Panc1 (cell line): ENCODE measurements around the gene REX1BD. TPM values are rescaled to one million over a fixed set of nuclear protein-coding genes. Genes with fewer than 3 reads are reported as not detected.

Experiments used
- ATAC-seq: fragments of 200-7000 bp; cut with Tn5 transposase; 2 replicates; pipeline ENCODE4 v1.9.1; 2020; ENCODE audit warnings: mild to moderate bottlenecking, moderate library complexity
- BruUV-seq: library from RNA; stranded (reverse); fragments of 400-500 nt; replicated peaks from 2 replicates; lab custom pipeline; 2021; lab: Mats Ljungman, UMichigan
- CTCF ChIA-PET: fragments of 300-600 bp; sonication (Branson Sonifier 250); formaldehyde crosslinking; loops from one replicate; lab custom pipeline; 2022; ENCODE audit warnings: antibody characterized with exemption; lab: Charles Lee
- POLR2A ChIA-PET: fragments of 300-600 bp; sonication (Branson Sonifier 250); formaldehyde crosslinking; loops from one replicate; lab custom pipeline; 2022; ENCODE audit warnings: antibody characterized with exemption; lab: Charles Lee
- DNase-seq: peaks from one replicate; pipeline ENCODE4 v3.0.0-alpha.2; 2010; ENCODE audit warnings: low read depth, low spot score
- H3K27ac ChIP-seq: 2 replicates; pipeline ENCODE4 v1.5.1; 2011; ENCODE audit warnings: mild to moderate bottlenecking, low read length, inconsistent platforms
- H3K27me3 ChIP-seq: fragments of 200-500 bp; sonication (Bioruptor generic); 2 replicates; pipeline ENCODE4 v1.6.0; 2014; ENCODE audit warnings: low read length, inconsistent platforms; ENCODE audit not compliant: control insufficient read depth, insufficient read depth
- H3K36me3 ChIP-seq: fragments of 200-500 bp; sonication (Bioruptor generic); 2 replicates; pipeline ENCODE4 v1.5.1; 2014; ENCODE audit warnings: inconsistent platforms, mild to moderate bottlenecking, low read length, moderate library complexity; ENCODE audit not compliant: control insufficient read depth, insufficient read depth
- H3K4me1 ChIP-seq: 2 replicates; pipeline ENCODE4 v1.5.1; 2011; ENCODE audit warnings: inconsistent platforms, mild to moderate bottlenecking, low read length, moderate library complexity; ENCODE audit not compliant: control insufficient read depth, insufficient read depth
- H3K4me3 ChIP-seq, 2 experiments: 2 replicates each; pipeline ENCODE4 v1.5.1; 2011 to 2012; ENCODE audit warnings: low read depth in 2 of 2, low read length in 2 of 2, mild to moderate bottlenecking in 2 of 2, inconsistent platforms in 1 of 2, moderate library complexity in 1 of 2
- H3K9me3 ChIP-seq: fragments of 200-500 bp; sonication (Bioruptor generic); 2 replicates; pipeline ENCODE4 v1.5.1; 2014; ENCODE audit warnings: low read depth, mild to moderate bottlenecking, inconsistent platforms, low read length, moderate library complexity; ENCODE audit not compliant: control insufficient read depth, insufficient read depth
- POLR2AphosphoS5 ChIP-seq: IDR thresholded peaks from 2 replicates; pipeline ENCODE4 v1.6.1; 2012; ENCODE audit warnings: mild to moderate bottlenecking, low read depth, low read length, moderate library complexity
- SIN3A ChIP-seq: IDR thresholded peaks from 2 replicates; pipeline ENCODE4 v1.6.1; 2012; ENCODE audit warnings: low read depth, mild to moderate bottlenecking, low read length, moderate library complexity, borderline replicate concordance; ENCODE audit not compliant: insufficient read depth
- TCF7L2 ChIP-seq: IDR thresholded peaks from 2 replicates; pipeline ENCODE4 v1.6.1; 2011; ENCODE audit warnings: mild to moderate bottlenecking, low read depth, low read length, inconsistent platforms
- in situ Hi-C: cut with HindIII; loops from 2 replicates; pipeline ENCODE4 v1.10.0; 2016; ENCODE audit warnings: low sequenced_read_pairs, low pct_unique_long_range_greater_than_20kb
- intact Hi-C: fragments of 100-400 bp; cut with micrococcal nuclease; formaldehyde crosslinking; loops from one replicate; pipeline ENCODE4 v1.10.0; 2022; ENCODE audit not compliant: unreplicated experiment
- total RNA-seq: library from RNA; stranded (reverse); gene quantifications from one replicate; pipeline ENCODE4 v1.2.1, GENCODE V29; 2021; ENCODE audit not compliant: unreplicated experiment
- TF ChIP-seq, protein P1 (sequence below): fragments of 450-650 bp; IDR thresholded peaks from 2 replicates; pipeline ENCODE4 v1.5.1; 2017; ENCODE audit warnings: mild to moderate bottlenecking
- TF ChIP-seq, protein P2 (sequence below), 2 experiments: IDR thresholded peaks; 2 replicates each; pipeline ENCODE4 v1.6.1; 2011 to 2012; ENCODE audit warnings: low read depth in 2 of 2, control low read depth in 1 of 2, low read length in 1 of 2, mild to moderate bottlenecking in 1 of 2, moderate library complexity in 1 of 2; ENCODE audit not compliant: insufficient read depth in 1 of 2

REX1BD gene
- total RNA-seq, 1 experiment from 2014 or later, result 32.0 TPM

DNA sequence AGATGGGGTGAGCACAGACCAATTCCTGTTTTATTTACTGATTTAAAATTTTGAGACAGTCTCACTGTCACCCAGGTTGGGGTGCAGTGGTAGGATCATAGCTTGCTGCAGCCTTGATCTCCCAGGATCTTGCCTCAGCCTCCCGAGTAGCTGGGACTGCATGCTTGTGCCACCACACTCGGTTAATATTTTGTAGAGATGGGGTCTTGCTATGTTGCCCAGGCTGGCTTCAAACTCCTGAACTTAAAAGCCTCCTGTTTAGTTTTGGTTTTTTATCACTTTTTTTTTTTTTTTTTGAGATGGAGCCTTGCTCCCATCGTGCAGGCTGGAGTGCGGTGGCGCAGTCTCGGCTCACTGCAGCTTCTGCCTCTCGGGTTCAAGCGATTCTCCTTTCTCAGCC lies 12.2 kb upstream of the REX1BD start:
- no peaks in the 10 kb centered on the region for H3K36me3 ChIP-seq
- no peak overlapping the region for H3K27ac ChIP-seq
- intact Hi-C loops (no loop called here), in situ Hi-C loops (no loop called here)
- no peak for TF ChIP-seq SIN3A
- no peak for TF ChIP-seq POLR2AphosphoS5
- TF ChIP-seq, protein P1, sequence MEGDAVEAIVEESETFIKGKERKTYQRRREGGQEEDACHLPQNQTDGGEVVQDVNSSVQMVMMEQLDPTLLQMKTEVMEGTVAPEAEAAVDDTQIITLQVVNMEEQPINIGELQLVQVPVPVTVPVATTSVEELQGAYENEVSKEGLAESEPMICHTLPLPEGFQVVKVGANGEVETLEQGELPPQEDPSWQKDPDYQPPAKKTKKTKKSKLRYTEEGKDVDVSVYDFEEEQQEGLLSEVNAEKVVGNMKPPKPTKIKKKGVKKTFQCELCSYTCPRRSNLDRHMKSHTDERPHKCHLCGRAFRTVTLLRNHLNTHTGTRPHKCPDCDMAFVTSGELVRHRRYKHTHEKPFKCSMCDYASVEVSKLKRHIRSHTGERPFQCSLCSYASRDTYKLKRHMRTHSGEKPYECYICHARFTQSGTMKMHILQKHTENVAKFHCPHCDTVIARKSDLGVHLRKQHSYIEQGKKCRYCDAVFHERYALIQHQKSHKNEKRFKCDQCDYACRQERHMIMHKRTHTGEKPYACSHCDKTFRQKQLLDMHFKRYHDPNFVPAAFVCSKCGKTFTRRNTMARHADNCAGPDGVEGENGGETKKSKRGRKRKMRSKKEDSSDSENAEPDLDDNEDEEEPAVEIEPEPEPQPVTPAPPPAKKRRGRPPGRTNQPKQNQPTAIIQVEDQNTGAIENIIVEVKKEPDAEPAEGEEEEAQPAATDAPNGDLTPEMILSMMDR, result no peak
- TF ChIP-seq, protein P2, sequence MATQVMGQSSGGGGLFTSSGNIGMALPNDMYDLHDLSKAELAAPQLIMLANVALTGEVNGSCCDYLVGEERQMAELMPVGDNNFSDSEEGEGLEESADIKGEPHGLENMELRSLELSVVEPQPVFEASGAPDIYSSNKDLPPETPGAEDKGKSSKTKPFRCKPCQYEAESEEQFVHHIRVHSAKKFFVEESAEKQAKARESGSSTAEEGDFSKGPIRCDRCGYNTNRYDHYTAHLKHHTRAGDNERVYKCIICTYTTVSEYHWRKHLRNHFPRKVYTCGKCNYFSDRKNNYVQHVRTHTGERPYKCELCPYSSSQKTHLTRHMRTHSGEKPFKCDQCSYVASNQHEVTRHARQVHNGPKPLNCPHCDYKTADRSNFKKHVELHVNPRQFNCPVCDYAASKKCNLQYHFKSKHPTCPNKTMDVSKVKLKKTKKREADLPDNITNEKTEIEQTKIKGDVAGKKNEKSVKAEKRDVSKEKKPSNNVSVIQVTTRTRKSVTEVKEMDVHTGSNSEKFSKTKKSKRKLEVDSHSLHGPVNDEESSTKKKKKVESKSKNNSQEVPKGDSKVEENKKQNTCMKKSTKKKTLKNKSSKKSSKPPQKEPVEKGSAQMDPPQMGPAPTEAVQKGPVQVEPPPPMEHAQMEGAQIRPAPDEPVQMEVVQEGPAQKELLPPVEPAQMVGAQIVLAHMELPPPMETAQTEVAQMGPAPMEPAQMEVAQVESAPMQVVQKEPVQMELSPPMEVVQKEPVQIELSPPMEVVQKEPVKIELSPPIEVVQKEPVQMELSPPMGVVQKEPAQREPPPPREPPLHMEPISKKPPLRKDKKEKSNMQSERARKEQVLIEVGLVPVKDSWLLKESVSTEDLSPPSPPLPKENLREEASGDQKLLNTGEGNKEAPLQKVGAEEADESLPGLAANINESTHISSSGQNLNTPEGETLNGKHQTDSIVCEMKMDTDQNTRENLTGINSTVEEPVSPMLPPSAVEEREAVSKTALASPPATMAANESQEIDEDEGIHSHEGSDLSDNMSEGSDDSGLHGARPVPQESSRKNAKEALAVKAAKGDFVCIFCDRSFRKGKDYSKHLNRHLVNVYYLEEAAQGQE (IDR thresholded peaks at IDR 0.05; ENCODE audit: insufficient read depth in 1 of 2, low read depth in 2 of 2, low read length in 1 of 2), result no peak
- no peak for TF ChIP-seq TCF7L2
- H3K4me1 ChIP-seq, result peaks cover 7% of the 10 kb centered on the region
- ChIA-PET CTCF (no interaction called here), POLR2A (interaction anchor here (0.7 kb wide), 1 partner anchor 118 kb away, joined by 11 read pairs; no protein-coding TSS in a partner anchor)
- H3K27me3 ChIP-seq, result no peaks in the 10 kb centered on the region
- no TSS peak for BruUV-seq
- no peak overlapping the region for H3K4me3 ChIP-seq
- H3K9me3 ChIP-seq, result no peaks in the 10 kb centered on the region
- no peak for DNase-seq
- ATAC-seq, result no peak

DNA sequence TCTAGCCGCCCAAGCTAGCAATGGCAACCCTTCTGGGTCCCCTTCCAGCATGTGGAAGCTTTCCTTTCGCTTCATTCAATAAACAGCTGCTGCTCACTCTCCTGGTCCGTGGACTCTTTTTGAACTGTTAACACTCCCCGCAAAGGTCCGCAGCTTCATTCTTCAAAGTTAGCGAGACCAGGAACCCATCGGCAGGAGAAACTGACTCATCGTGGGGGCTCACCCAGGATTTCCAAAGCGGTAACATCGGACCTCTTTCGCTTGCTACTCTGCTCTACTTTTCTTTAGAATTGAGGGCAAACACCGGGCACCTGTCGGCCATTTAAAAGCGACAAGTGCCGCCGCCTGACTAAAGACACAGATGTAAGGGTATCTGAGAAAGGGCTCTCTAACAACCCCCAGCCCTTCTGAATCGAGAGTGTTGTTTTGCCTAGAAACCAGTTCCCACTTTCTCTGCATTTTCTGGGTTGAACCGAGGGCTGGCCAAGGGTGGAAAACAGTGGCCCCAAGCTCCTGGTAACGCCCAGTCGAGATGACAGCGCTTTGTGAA lies 11.2 kb upstream of the REX1BD start:
- CTCF ChIA-PET, result no interaction called here
- ATAC-seq, result no peak
- no peaks in the 10 kb centered on the region for H3K9me3 ChIP-seq
- TF ChIP-seq SIN3A (no peak), POLR2AphosphoS5 (no peak), TCF7L2 (no peak)
- TF ChIP-seq, protein P1, result no peak
- TF ChIP-seq, protein P2 (IDR thresholded peaks at IDR 0.05; ENCODE audit: insufficient read depth in 1 of 2, low read depth in 2 of 2, low read length in 1 of 2), result no peak
- DNase-seq, result no peak
- H3K27me3 ChIP-seq, result no peaks in the 10 kb centered on the region
- intact Hi-C loops, result no loop called here
- H3K4me3 ChIP-seq, result no peak overlapping the region
- no peak overlapping the region for H3K27ac ChIP-seq
- POLR2A ChIA-PET, result no interaction called here
- H3K36me3 ChIP-seq, result no peaks in the 10 kb centered on the region
- H3K4me1 ChIP-seq, result peaks cover 7% of the 10 kb centered on the region
- no TSS peak for BruUV-seq
- in situ Hi-C loops, result no loop called here
